Measurements from ENCODE around the gene CNOT2.
"Not testable (repeated sequence)": the region's sequence is repeated elsewhere in the genome, so short reads cannot be mapped to it uniquely, and the experiment has no call there.

The CNOT2 gene

DNA sequence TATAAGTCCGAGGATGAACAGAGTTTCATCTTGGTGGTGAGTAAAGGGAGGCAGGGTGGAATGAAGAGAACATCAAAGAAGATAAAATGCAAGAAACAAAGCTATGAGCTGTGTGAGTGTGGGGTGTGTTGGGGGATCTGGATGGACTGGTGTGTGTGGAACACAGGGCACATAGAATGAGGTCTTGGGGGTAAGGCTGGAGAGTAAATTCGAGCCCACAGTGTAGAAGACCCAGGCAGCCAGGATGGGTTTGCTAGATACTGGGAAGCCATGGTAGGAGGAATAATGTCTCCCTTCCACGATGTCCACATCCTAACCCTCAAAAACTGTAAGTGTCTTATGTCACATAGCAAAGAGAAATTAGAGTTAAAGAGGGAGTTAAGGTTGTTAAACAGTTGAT is 129.6 kb downstream of the CNOT2 start:
- H3K4me3 ChIP-seq (ENCODE audit: low read depth, low read length) = no peak overlapping the region
- no peak for DNase-seq (ENCODE audit: low read depth)
- TF ChIP-seq, protein P1, sequence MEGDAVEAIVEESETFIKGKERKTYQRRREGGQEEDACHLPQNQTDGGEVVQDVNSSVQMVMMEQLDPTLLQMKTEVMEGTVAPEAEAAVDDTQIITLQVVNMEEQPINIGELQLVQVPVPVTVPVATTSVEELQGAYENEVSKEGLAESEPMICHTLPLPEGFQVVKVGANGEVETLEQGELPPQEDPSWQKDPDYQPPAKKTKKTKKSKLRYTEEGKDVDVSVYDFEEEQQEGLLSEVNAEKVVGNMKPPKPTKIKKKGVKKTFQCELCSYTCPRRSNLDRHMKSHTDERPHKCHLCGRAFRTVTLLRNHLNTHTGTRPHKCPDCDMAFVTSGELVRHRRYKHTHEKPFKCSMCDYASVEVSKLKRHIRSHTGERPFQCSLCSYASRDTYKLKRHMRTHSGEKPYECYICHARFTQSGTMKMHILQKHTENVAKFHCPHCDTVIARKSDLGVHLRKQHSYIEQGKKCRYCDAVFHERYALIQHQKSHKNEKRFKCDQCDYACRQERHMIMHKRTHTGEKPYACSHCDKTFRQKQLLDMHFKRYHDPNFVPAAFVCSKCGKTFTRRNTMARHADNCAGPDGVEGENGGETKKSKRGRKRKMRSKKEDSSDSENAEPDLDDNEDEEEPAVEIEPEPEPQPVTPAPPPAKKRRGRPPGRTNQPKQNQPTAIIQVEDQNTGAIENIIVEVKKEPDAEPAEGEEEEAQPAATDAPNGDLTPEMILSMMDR (IDR thresholded peaks at IDR 0.05; ENCODE audit: low read depth, low read length) = no peak
- TF ChIP-seq, protein P2, sequence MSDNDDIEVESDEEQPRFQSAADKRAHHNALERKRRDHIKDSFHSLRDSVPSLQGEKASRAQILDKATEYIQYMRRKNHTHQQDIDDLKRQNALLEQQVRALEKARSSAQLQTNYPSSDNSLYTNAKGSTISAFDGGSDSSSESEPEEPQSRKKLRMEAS (IDR thresholded peaks at IDR 0.05; ENCODE audit: low read depth, low read length) = no peak

DNA sequence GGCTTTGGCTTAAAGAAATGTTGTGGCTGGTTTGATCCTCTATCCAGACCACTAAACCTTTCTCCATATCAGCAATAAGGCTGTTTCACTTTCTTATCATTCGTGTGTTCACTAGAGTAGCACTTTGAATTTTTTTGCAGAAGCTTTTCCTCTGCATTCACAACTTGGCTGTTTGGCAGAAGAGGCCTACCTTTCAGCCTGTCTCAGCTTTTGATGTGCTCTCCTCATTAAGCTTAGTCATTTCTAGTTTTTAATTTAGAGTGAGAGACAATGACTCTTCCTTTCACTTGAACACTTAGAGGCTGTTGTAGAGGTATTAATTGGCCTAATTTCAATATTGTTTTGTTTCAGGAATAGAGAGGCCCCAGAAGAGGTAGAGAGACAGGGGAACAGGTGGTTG is 136.6 kb downstream of the CNOT2 start:
- no peak overlapping the region for H3K4me3 ChIP-seq (ENCODE audit: low read depth, low read length)
- no peak for DNase-seq (ENCODE audit: low read depth)
- TF ChIP-seq MYC (IDR thresholded peaks at IDR 0.05; ENCODE audit: low read depth, low read length) (no peak), POLR2A (IDR thresholded peaks at IDR 0.05; ENCODE audit: extremely low read depth, insufficient read length) (no peak)
- TF ChIP-seq, protein P2 (IDR thresholded peaks at IDR 0.05; ENCODE audit: low read depth, low read length) = no peak
- TF ChIP-seq, protein P1 (IDR thresholded peaks at IDR 0.05; ENCODE audit: low read depth, low read length) = no peak

DNA sequence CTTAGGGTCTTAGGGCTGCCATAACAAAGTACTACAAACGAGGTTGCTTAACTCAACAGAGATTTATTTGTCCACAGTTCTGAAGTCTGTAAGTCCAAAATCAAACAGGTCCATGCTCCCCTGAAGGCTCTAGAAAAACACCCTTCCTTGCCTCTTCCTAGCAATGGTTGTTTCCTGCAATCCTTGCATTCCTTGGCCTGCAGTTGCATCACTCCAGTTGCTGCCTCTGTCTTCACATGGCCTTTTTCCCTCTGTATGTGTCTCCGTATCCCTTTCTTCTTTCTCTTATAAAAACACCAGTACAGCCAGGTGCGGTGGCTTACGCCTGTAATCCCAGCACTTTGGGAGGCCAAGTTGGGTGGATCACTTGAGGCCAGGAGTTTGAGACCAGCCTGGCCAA is 140.3 kb downstream of the CNOT2 start:
- DNase-seq (ENCODE audit: low read depth) = no peak
- TF ChIP-seq POLR2A (IDR thresholded peaks at IDR 0.05; ENCODE audit: extremely low read depth, insufficient read length) = no peak
- TF ChIP-seq, protein P2 (IDR thresholded peaks at IDR 0.05; ENCODE audit: low read depth, low read length) = no peak
- H3K4me3 ChIP-seq (ENCODE audit: low read depth, low read length) = no peak overlapping the region

DNA sequence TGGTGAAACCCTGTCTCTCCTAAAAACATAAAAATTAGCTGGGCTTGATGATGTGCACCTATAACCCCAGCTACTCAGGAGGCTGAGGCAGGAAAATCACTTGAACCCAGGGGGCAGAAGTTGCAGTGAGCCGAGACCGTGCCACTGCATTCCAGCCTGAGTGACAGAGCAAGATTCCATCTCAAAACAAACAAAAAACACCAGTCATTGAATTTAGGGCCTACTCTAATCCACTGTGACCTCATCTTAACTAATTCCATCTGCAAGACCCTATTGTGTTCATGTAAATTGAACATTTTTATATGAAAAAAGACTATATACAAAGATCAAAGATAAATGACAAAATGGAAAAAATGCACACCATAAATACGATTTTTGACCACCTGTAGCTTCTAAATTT is 140.7 kb downstream of the CNOT2 start:
- DNase-seq (ENCODE audit: low read depth) = no peak
- no peak overlapping the region for H3K4me3 ChIP-seq (ENCODE audit: low read depth, low read length)
- no peak for TF ChIP-seq POLR2A (IDR thresholded peaks at IDR 0.05; ENCODE audit: extremely low read depth, insufficient read length)
- TF ChIP-seq, protein P2 (IDR thresholded peaks at IDR 0.05; ENCODE audit: low read depth, low read length) = no peak
- no peak for TF ChIP-seq MYC (IDR thresholded peaks at IDR 0.05; ENCODE audit: low read depth, low read length)
- TF ChIP-seq, protein P1 (IDR thresholded peaks at IDR 0.05; ENCODE audit: low read depth, low read length) = no peak

DNA sequence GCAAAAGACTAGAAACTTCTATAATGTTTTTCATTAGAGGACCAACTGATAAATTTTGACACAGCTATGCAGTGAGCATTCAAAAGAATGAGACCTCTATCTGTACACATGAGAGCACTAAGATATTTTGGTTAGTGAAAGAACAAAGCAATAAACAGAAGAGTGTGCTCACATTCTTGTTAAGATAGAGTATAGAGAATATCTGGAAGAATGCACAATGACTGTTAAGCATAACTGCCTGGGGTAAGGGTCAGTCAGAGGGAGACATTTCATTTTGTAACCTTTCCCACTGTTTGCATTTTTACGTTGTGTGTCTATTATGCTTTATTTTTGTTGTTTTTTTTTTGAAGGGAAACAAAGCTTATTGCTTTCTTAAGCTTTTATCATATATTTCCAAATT is 143.5 kb downstream of the CNOT2 start:
- no peak overlapping the region for H3K4me3 ChIP-seq (ENCODE audit: low read depth, low read length)
- DNase-seq (ENCODE audit: low read depth) = no peak
- TF ChIP-seq MYC (IDR thresholded peaks at IDR 0.05; ENCODE audit: low read depth, low read length) (no peak), POLR2A (IDR thresholded peaks at IDR 0.05; ENCODE audit: extremely low read depth, insufficient read length) (no peak)
- TF ChIP-seq, protein P2 (IDR thresholded peaks at IDR 0.05; ENCODE audit: low read depth, low read length) = no peak
- TF ChIP-seq, protein P1 (IDR thresholded peaks at IDR 0.05; ENCODE audit: low read depth, low read length) = no peak

DNA sequence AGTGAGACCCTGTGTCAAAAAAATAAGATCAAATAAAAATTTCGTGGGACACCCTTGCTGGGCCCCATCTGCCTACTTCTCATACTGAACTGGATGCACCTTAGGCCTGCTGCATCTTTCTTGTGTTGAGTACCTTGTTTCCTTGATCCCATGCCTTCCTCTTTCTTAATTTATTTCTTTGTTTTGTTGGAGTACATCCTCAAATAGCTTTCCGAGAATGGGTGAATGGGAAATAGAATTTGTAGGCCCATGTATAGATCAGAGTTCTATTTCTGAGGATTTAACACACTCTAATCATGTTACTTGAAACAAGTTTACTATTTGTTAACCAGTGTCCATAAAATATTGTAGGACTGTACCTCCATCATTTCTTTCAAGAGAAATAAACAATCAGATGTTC is 146.4 kb downstream of the CNOT2 start:
- no peak for TF ChIP-seq POLR2A (IDR thresholded peaks at IDR 0.05; ENCODE audit: extremely low read depth, insufficient read length)
- no peak for TF ChIP-seq MYC (IDR thresholded peaks at IDR 0.05; ENCODE audit: low read depth, low read length)
- TF ChIP-seq, protein P1 (IDR thresholded peaks at IDR 0.05; ENCODE audit: low read depth, low read length) = no peak
- TF ChIP-seq, protein P2 (IDR thresholded peaks at IDR 0.05; ENCODE audit: low read depth, low read length) = no peak
- H3K4me3 ChIP-seq (ENCODE audit: low read depth, low read length) = no peak overlapping the region
- no peak for DNase-seq (ENCODE audit: low read depth)

DNA sequence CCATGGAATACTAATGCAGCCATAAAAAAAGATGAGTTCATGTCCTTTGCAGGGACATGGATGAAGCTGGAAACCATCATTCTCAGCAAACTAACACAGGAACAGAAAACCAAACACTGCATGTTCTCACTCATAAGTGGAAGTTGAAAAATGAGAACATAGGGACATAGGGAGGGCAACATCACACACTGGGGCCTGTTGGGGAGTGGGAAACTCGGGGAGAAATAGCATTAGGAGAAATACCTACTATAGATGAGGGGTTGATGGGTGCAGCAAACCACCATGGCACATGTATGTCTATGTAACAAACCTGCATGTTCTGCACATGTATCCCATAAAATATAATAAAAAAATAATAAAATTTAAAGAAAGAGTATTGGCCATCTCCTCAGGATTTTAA is 149.4 kb downstream of the CNOT2 start:
- not testable (repeated sequence) for H3K4me3 ChIP-seq (ENCODE audit: low read depth, low read length); DNase-seq (ENCODE audit: low read depth)
